GM19372 (cell line): ENCODE results near the gene SLC24A3.

Experiments used
- ATAC-seq: cut with Tn5 transposase; IDR thresholded peaks from one replicate; pipeline ENCODE4 v1.9.1; 2021; ENCODE audit warnings: mild to moderate bottlenecking, low read depth, moderate library complexity; ENCODE audit not compliant: unreplicated experiment

Gene SLC24A3

DNA sequence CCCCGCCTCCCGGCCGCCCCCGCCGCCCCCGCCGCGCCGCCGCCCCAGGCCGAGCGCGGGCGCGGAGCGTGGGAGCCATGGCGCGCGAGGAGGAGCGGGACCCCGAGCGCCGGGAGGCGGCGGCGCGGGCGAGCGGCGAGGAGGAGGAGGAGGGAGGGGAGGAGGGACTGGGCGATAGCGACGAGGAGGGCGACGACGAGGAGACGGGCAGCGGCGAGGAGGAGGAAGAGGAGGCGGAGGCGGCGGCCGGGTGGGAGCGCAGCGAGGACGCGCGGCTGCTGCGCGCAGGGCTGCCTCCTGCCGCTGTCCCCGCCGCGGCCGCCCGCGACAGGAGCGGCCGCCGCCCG lies at the start of gene SLC24A3:
Gene SLC24A3 (plus strand): TSS at position 174 of the 347 bp plus-strand sequence.
- ATAC-seq, result peak; percentile 28

DNA sequence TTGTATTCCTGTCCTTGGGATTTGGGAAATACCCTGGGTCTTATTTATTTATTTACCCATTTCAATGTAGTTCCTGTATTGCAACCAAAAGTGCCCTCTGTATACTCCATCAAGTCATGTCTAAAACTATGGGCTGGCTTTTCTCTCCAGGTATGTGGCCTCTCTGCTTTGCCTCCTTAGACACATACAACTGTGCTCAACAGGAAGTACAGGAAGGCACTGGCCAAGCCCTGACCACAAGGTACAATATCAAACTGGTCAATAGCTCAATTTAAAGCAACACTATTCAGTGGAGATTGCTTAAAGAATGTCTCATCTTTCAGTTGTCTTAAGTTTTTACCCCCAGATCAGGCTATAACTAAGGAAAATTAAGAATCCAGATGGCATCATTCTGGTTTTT lies 42.3 kb upstream of the SLC24A3 start:
- ATAC-seq, result no peak

DNA sequence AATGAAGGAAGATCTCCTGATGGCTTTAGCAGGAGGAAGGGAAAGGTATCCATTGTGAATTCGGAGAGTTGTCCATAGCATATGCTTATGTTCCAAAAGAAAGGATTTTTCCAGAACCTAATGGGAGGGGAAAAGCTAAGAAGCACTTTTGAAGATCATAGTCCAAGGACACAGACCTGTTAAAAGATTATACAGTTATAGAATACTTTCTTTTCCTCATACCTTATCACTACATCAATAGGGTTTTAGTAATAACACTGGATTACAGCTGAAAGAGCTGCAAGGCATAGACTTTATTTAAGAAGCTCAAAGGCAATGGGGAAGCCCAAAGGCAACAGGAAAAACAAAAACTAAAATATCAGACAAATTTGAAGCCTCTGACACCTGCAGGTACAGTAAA lies 39.8 kb upstream of the SLC24A3 start:
- no peak for ATAC-seq

DNA sequence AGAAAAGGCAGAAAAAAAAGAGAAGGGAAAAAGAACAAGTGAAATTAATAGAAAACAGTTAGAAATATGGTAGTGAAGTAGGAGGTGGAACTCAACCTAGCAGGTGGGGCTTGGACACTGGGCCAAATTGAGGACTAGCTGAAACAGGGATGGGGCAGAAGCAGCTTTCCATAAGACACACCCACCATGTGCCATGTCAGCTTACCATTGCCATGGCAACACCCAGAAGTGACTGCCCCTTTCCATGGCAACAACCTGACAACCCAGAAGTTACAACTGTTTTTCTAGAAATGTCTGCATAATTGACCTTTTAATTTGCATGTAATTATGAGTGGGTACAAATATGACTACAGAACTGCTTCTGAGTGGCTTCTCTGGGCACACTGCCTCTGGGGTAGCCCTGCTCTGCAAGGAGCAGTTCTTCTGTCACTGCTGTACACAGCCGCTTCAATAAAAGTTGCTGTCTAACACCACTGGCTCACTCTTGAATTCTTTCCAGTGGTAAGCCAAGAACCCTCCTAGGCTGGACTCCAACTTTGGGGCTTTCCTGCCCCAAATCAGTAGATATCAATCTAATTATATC lies 35.9 kb upstream of the SLC24A3 start:
- no peak for ATAC-seq

DNA sequence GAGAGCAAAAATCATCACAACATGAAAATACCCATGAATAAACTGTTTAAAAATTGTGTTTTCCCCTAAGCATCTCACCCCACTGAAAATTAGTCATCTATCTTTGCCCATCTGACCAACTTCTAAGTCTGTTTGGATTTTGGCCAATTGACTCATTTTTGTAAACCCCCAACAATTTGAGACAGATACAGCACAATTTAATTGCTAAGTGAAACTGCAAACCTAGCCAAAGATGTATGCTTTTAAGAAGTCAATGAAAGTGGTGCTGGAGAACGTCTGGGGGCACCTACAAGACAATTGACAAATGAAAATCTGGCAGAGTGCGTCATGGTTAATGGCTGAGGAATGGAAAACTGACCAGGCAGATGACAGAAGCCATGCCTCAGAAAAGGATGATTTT lies 30.9 kb upstream of the SLC24A3 start:
- ATAC-seq, result no peak

DNA sequence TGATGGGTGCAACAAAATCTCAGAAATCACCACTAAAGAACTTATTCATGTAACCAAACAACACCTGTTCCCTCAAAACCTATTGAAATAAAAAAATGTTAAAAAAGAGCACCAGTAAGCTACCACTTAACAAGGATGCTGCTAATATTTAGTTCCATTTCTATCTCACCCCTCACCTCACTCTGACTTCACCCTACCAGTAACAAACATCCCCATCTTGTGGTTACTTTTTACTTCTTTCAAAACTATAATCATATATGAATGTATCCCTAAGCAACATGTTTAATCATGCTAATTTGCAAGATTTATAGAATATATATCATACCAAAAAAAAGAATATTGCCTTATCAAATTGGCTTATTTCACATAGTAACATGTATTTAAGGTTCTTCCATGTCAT lies 27.4 kb upstream of the SLC24A3 start:
- no peak for ATAC-seq

DNA sequence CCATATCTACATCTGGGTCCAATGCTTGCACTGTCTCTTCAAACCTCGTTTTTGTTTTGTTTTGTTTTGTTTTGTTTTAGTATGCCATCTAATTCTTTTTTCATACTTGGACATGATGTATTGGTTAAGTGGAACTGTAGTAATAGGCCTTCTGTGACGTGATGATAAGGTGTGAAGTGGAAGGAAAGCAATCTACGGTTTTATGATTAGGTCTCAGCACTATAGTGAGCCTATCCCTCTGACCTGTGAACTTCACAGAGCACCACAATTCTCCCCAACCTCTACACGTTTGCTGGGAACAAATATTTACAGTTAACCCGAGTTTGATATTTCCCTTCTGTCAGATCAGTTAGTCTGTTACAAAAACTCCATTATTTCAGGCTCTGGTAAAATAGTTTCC lies 19.1 kb upstream of the SLC24A3 start:
- ATAC-seq, result no peak

DNA sequence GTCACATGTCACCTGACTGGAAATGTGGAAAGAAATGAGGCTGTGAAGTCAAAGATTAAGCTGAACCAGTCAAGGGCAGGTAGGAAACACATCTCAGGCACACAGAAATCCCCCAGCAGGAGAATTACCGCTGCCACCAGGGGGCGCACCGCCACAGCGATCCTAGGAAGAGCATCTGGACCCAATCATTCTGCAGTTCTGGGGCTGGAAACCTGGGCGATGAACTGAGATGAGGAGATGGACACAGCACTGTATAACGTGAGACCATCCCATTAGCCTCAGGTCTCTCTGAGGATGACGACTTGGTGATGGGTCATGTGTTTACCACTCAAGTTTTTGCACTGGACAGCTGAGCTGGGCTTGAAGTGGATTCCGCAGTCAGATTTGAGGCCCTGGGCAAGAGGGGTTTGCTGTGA lies 6.5 kb upstream of the SLC24A3 start:
- no peak for ATAC-seq

DNA sequence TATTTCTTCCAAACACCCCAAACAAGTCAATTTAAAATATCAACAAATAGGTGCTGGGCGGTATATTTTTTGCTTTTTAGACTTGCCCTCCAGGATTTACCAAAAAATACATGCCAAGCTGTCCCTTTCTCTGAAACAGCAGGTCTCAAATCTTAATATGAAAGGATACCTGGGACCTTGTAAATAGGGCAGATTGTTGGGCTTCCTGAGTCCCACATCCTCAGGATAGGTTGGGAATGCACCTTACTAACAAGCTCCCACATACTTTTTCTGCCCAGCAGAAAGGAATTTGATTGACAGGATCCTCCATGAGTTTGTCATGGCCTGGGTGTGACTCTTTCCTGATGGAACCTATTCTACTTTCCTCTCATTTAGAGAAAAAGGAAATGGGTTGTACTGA lies 4.9 kb upstream of the SLC24A3 start:
- ATAC-seq, result no peak

DNA sequence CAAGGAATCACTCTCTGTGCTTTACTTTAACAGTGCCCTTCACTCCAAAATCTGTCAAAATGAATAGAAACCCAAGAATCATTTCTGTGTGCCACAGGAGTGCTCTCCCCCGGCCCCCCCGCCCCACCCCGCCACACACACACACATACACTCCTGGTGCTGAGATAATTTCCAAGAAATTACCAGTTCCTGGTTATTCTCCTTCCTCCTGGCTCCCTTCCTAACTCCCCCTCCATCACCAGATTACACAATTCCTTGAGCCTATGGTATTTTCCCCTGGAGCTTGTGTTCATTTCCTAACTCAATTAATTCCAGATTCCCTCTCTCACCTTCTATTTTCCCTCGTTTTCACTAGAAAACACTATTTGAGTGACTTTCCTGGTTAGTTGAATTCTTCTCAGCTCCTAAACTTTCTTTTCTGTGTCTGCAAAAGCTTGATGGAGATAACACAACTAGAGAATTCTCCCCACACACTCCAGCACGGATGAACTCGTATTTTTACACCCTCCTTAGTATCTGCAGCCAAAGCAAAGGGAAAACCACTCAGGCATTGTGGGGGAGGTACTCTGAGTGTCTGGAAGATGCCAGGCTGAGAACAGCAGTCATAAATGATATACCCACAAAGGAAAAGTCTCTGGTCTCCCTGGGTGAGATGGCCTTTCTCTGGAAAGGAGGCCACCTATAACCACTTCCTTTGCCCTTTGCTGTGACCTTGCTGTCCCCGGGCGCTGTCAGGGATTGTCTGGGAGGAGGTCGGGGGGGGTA lies 1.9 kb upstream of the SLC24A3 start:
- ATAC-seq, result no peak

DNA sequence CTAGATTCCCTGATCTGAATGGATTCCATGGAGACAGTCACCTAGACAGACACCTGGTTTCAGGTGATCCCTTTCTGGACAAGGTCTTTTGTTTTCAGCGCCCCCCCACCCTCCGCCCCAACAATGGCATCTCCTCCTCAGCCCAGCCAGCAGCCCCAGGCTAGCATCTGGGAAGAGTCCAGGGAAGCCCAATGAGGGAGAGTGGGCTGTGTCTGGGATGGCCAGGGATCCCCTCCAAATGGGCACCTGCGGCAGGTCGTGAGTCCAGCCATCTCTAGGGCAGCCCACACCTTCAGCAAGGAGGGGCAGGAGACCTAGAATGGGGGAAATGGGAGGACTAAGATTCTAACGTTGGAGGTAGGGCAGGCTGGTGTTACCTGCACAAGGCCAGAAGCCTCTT lies 1.2 kb upstream of the SLC24A3 start:
- ATAC-seq, result no peak

DNA sequence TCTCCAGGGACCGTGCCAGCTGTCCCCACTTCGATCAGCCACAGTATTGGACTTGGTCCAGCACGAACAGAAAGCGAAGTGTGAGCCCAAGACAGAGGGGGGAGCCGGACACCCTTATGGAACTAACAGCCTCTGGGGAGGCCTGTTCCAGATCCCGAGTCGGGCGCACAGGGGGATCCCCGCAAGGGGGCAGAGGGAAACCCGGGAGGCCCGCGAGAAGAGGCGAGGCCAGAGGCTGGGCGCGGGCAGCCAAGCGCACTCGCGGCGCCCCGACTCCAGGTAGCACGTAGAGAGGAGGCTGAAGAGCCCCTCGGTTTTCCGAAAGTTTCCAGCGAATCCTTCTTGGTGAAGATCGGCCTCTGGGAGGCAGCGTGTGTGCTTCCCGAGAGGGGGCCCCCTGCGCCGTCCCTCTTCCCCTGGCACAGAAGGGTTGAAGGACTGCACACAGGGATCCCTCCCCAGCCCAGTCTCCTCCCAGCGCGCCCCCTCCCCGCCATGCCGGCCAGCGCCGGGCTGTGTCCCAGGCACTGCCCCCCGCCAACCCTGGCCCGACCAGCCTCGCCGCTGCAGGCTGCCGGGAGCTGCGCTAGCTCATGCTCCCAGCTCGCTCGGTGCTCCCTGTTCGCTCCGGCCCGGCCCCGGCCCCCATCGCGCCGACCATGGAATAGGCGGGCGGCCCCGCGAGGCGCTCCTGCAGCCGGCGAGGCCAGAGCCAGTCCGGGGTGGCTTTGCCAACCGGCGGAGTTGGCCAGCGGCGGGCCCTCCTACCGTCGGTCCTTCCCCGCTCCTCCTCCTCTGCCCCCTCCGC lies 577 bp upstream of the SLC24A3 start:
- no peak for ATAC-seq

DNA sequence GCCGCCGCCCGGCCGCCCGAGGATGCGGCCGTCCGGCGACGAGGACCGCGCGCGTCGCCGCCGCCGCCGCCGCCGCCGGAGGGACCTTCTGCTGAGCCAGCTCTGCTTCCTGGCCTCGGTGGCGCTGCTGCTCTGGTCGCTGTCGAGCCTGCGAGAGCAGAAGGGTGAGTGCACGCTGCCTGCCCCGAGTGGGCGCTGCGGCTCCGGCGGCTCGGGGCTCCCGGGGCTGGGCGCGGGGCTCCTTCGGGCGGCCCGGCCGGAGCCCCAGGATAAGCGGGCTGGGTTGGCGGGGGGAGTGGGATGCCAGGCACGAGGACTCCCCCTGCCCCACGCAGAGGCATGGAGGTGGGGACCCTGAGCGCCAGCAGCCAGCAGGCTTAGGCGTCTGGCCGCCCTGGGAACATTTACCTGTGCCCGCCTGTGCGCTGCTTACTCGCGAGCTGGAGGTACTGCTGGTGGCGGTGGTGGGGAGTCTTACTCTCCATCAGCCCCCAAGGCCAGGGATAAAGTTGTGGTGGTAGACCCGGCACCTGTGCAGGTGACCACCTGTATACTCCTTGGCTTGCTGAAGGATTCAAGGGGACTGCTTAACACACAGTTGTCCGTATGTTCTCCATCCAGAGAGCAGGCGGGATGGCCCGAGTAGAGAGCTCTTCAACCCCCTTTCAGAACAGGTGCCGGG lies 520 bp downstream of the SLC24A3 start:
- ATAC-seq, result peak; percentile 71

DNA sequence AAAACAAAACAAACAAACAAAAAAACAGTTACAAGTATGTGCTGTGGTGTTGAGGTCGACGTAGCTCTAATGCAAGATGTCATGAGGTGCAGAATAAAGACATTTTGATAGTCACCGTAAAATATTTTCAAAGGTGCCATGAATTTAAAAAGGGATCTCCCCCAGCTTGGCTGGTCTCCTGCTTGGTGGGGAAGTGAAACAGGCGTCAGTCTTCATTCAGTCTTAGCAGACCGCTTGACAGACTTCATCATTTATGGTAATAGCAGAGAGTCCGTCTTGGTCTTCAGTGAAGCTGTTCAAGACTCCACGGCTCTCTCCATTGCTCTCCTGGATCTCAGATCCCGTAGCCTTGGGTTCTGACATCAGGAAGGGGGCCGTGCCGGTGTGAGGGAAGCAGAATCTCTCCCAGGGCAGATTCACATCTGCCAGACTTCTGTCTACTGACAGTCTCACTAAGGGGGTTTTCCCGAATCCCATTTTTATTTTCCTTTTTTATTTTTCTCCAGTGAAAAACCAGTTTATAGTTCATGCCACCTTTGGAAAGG lies 1.6 kb downstream of the SLC24A3 start:
- ATAC-seq, result no peak

DNA sequence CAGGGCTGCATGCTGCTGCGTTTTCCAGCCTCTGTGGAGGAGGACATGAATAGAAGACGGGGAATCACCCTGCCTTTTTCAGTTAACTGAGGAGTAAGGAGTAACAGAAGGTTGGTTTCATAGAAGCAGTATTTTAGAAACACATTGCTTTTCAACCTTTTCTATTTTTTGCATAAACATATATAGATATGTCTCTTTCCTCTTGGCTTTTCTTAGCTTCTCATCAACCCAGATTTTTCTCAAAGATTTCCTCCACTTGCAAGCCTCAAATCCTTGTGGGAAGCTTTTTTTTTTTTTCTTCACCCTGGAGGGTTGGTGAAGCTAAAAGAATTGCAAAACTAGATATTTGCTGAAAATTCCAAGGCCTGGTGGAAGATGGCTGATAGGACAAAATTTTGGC lies 6.0 kb downstream of the SLC24A3 start:
- ATAC-seq, result no peak

DNA sequence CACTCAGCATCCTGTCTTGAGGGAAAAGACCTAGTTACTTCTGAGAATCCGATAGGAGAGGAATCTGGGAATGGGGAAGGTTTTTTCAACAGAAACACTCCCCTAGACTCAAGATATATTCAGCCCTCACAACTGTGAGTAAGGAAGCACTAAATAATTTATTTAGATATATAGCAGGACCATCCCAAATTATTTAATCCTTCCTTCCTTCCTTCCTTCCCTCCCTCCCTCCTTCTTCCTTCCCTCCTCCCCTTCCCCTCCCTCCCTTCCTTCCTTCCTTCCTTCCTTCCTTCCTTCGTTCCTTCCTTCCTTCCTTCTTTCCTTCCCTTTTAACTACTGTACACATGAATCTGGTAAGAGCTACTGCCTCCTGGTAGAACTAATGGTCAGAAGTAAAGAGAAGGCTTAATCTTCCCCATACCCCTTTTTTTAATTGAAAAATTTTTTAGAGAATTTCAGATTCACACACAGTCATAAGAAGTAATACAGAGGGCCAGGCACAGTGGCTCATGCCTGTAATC lies 10.1 kb downstream of the SLC24A3 start:
- no peak for ATAC-seq

DNA sequence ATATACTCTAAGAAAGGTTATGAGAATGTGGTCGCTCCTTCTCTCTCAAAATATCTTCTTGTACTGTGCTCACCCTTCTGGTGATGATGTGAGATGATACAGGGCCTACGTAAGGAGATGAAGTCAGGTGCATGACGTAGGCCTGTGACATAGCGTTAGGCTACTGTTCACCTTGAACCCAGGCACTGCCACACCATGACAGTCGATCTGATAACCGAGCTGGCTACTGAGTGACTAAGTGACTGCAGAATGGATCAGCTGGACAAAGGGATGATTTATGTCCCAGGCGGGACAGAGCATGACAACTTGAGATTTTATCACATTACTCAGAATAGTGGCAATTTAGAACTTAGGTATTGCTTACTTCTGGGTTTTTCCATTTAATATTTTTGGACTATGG lies 11.2 kb downstream of the SLC24A3 start:
- no peak for ATAC-seq

DNA sequence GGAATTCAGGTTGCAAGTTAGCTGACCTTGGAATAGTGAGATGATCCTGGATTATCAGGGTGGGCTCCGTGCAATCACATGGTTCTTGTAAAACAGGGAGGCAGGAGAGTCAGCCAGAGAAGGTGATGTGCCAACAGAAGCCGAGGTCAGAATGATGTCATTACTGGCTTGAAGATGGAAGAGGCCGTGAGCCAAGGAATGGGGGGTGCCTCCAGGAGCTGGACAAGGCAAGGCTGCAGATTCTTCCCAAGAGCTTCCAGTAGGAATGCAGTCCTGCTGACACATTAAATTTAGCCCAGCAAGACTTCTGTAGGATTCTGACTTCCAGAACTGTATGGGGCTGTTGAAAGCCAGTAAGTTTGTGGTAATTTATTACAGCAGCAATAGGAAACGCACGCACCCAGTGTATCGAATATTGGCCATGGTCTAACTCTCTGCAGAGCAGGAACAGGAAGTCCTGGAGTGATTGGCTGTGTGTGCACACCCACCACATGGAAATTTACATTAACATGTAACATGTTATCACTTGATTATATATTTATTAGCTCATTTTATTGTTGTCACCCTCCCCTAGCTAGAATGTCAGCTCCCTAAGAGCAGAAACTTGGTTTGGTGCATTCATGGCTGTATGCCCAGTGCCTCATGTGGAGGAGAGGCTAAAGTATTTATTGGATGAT lies 19.1 kb downstream of the SLC24A3 start:
- no peak for ATAC-seq

DNA sequence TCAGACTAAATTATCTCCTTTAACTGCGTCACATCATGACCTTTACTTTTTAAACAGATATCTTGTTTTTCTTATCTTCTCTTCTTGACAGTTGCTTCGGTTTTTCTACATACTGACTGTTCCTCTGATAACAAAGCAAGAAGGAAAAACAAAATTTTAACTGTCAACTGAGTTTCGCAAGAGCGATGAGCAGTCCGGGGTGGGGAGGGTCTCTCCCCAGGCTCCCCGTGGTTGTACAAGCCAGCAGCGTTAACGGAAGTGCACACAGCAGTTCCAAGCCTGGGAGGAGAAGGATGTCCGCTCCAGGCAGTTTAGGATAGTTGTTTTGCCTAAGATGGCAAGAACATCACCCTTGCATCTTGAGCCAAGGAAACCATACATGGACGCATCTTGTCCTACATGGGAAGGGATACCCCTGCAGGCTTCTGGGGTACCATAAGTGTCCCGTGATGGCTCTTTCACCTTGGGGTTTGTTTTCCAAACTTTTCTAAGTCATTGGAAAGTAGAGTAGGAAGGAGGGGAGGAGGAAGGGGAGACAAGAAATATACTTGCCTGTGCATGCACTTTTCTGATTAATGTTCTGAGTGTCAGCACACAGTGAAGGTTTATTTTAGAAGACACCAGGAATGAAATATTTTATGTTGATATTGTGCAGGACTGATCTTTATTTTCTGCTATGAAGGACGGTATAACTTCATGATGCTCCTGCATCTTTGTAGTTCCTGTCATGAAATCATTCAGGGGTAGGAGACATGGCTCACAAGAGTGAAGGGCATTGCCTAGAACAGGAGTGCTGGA lies 20.8 kb downstream of the SLC24A3 start:
- no peak for ATAC-seq
